GM12878 (cell line): Measurements from ENCODE around the gene THEM4. TPM values are rescaled to one million over a fixed set of nuclear protein-coding genes. Genes with fewer than 3 reads are reported as not detected.

Experiments used
- CEBPZ ChIP-seq: fragments of 150-350 bp; IDR thresholded peaks from 2 replicates; pipeline ENCODE4 v1.6.1; 2016; ENCODE audit warnings: low read depth, low read length
- GABPA ChIP-seq: IDR thresholded peaks from 2 replicates; pipeline ENCODE4 v1.6.1; 2014; ENCODE audit warnings: antibody characterized with exemption, low read depth, mild to moderate bottlenecking, inconsistent platforms
- NFYB ChIP-seq: IDR thresholded peaks from 2 replicates; pipeline ENCODE4 v1.6.1; 2011; ENCODE audit warnings: low read depth, mild to moderate bottlenecking, low read length, improper control_type of control experiment, moderate library complexity; ENCODE audit not compliant: insufficient read depth
- NR2F1 ChIP-seq: fragments of 450-650 bp; conservative IDR thresholded peaks from 2 replicates; pipeline ENCODE4 v1.6.1; 2017; ENCODE audit warnings: mild to moderate bottlenecking
- PAX5 ChIP-seq: IDR thresholded peaks from 2 replicates; pipeline ENCODE4 v1.6.1; 2011; ENCODE audit warnings: low read depth, low read length, borderline replicate concordance
- PBX3 ChIP-seq: IDR thresholded peaks from 2 replicates; pipeline ENCODE4 v1.6.1; 2011; ENCODE audit warnings: mild to moderate bottlenecking, low read depth, low read length, moderate library complexity; ENCODE audit not compliant: insufficient replicate concordance
- POLR2AphosphoS5 ChIP-seq: IDR thresholded peaks from 2 replicates; pipeline ENCODE4 v1.6.1; 2011; ENCODE audit warnings: mild to moderate bottlenecking, low read length, inconsistent platforms
- SMARCA5 ChIP-seq: fragments of 450-650 bp; IDR thresholded peaks from 2 replicates; pipeline ENCODE4 v1.6.1; 2017; ENCODE audit warnings: mild to moderate bottlenecking
- SPI1 ChIP-seq: IDR thresholded peaks from 2 replicates; pipeline ENCODE4 v1.6.1; 2011; ENCODE audit warnings: low read depth, mild to moderate bottlenecking, low read length, moderate library complexity, borderline replicate concordance; ENCODE audit not compliant: insufficient read depth
- SRF ChIP-seq, 2 experiments: IDR thresholded peaks; 2 replicates each; pipeline ENCODE4 v1.6.1; 2011; ENCODE audit warnings: low read depth in 2 of 2, low read length in 2 of 2, mild to moderate bottlenecking in 1 of 2, moderate library complexity in 1 of 2
- SUZ12 ChIP-seq: fragments of 200-600 bp; sonication (generic); IDR thresholded peaks from one replicate; pipeline ENCODE4 v1.6.1; 2018; ENCODE audit warnings: antibody characterized with exemption, mild to moderate bottlenecking; ENCODE audit not compliant: unreplicated experiment
- TAF1 ChIP-seq: IDR thresholded peaks from 2 replicates; pipeline ENCODE4 v1.6.1; 2011; ENCODE audit warnings: mild to moderate bottlenecking, low read depth, low read length, borderline replicate concordance
- TARDBP ChIP-seq: IDR thresholded peaks from 2 replicates; pipeline ENCODE4 v1.6.1; 2016; ENCODE audit warnings: borderline replicate concordance
- WRNIP1 ChIP-seq: IDR thresholded peaks from 2 replicates; pipeline ENCODE4 v1.6.1; 2011; ENCODE audit warnings: low read depth, low read length, improper control_type of control experiment, borderline replicate concordance
- YBX1 ChIP-seq: fragments of 450-650 bp; IDR thresholded peaks from 2 replicates; pipeline ENCODE4 v1.6.1; 2016; ENCODE audit warnings: antibody characterized with exemption
- ZNF384 ChIP-seq: IDR thresholded peaks from 2 replicates; pipeline ENCODE4 v1.6.1; 2012; ENCODE audit warnings: low read depth, mild to moderate bottlenecking, low read length, improper control_type of control experiment, borderline replicate concordance
- ZNF622 ChIP-seq: fragments of 450-650 bp; IDR thresholded peaks from 2 replicates; pipeline ENCODE4 v1.6.1; 2017; ENCODE audit warnings: mild to moderate bottlenecking, inconsistent platforms
- ZSCAN29 ChIP-seq: fragments of 450-650 bp; IDR thresholded peaks from 2 replicates; pipeline ENCODE4 v1.6.1; 2017; ENCODE audit warnings: mild to moderate bottlenecking, moderate library complexity
- polyA plus RNA-seq, 11 experiments: library from polyadenylated mRNA; depleted of rRNA in 4 of 11; unstranded in 6 of 11; stranded (reverse) in 5 of 11; fragments of >200 nt; fragmentation: Nextera tagmentation in 4 of 11; fragmentation: Illumina TruSeq in 1 of 11; extraction: Ambion mirVana in 4 of 11; extraction: Trizol in 1 of 11; gene quantifications; 1 replicate in 1 of 11; 2 replicates in 10 of 11; pipeline versions ENCODE4 v1.2.1 to v1.2.3, GENCODE V29; 2011 to 2016; ENCODE audit warnings: inconsistent platforms in 2 of 11, missing spikeins in 2 of 11, low read depth in 1 of 11
- total RNA-seq, 4 experiments: library from RNA; depleted of rRNA in 3 of 4; stranded (reverse); fragments of >200 nt in 3 of 4; fragmentation: Illumina TruSeq in 1 of 4; extraction: Trizol in 1 of 4; gene quantifications; 2 replicates each; pipeline versions ENCODE4 v1.2.1 to v1.2.3, GENCODE V29; 2013 to 2021
- TF ChIP-seq, protein P1 (sequence below): IDR thresholded peaks from 2 replicates; pipeline ENCODE4 v1.6.1; 2012; ENCODE audit warnings: mild to moderate bottlenecking, low read depth, low read length
- TF ChIP-seq, protein P2 (sequence below): fragments of 450-650 bp; IDR thresholded peaks from 2 replicates; pipeline ENCODE4 v1.6.1; 2017; ENCODE audit warnings: low read depth, mild to moderate bottlenecking, moderate library complexity
- TF ChIP-seq, protein P3 (sequence below): fragments of 450-650 bp; IDR thresholded peaks from 2 replicates; pipeline ENCODE4 v1.6.1; 2014; ENCODE audit warnings: mild to moderate bottlenecking

THEM4 gene
- total and polyA plus RNA-seq, 10 of the 15 experiments (the other 5 are each of a cell fraction or from before 2014, with no cell fraction given), result 3.4 to 30.8 (median 17.9) TPM

GRCh38 chr1:151920149-151920548, 10.8 kb upstream of the THEM4 start (continued):
- TF ChIP-seq NFYB (peak; percentile 28; the same call in 1 of the 2 replicates), PAX5 (no peak), SPI1 (peak; percentile 83), ZNF384 (no peak), TARDBP (no peak), SMARCA5 (no peak), TAF1 (peak; percentile 17; the same call in 1 of the 2 replicates), ZNF622 (no peak), NR2F1 (no peak), POLR2AphosphoS5 (0 out of 2 replicates have a peak, but pooled peaks have one; percentile 31), WRNIP1 (no peak), PBX3 (no peak), CEBPZ (no peak), YBX1 (no peak), GABPA (peak; percentile 70; the same call in 1 of the 2 replicates), SRF (IDR thresholded peaks at IDR 0.05; ENCODE audit: low read depth in 2 of 2, low read length in 2 of 2) (peak; percentile 64 to 93), ZSCAN29 (no peak), SUZ12 (no peak)
- TF ChIP-seq, protein P1, sequence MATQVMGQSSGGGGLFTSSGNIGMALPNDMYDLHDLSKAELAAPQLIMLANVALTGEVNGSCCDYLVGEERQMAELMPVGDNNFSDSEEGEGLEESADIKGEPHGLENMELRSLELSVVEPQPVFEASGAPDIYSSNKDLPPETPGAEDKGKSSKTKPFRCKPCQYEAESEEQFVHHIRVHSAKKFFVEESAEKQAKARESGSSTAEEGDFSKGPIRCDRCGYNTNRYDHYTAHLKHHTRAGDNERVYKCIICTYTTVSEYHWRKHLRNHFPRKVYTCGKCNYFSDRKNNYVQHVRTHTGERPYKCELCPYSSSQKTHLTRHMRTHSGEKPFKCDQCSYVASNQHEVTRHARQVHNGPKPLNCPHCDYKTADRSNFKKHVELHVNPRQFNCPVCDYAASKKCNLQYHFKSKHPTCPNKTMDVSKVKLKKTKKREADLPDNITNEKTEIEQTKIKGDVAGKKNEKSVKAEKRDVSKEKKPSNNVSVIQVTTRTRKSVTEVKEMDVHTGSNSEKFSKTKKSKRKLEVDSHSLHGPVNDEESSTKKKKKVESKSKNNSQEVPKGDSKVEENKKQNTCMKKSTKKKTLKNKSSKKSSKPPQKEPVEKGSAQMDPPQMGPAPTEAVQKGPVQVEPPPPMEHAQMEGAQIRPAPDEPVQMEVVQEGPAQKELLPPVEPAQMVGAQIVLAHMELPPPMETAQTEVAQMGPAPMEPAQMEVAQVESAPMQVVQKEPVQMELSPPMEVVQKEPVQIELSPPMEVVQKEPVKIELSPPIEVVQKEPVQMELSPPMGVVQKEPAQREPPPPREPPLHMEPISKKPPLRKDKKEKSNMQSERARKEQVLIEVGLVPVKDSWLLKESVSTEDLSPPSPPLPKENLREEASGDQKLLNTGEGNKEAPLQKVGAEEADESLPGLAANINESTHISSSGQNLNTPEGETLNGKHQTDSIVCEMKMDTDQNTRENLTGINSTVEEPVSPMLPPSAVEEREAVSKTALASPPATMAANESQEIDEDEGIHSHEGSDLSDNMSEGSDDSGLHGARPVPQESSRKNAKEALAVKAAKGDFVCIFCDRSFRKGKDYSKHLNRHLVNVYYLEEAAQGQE, result no peak
- TF ChIP-seq, protein P2, sequence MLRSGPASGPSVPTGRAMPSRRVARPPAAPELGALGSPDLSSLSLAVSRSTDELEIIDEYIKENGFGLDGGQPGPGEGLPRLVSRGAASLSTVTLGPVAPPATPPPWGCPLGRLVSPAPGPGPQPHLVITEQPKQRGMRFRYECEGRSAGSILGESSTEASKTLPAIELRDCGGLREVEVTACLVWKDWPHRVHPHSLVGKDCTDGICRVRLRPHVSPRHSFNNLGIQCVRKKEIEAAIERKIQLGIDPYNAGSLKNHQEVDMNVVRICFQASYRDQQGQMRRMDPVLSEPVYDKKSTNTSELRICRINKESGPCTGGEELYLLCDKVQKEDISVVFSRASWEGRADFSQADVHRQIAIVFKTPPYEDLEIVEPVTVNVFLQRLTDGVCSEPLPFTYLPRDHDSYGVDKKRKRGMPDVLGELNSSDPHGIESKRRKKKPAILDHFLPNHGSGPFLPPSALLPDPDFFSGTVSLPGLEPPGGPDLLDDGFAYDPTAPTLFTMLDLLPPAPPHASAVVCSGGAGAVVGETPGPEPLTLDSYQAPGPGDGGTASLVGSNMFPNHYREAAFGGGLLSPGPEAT, result no peak
- TF ChIP-seq, protein P3, sequence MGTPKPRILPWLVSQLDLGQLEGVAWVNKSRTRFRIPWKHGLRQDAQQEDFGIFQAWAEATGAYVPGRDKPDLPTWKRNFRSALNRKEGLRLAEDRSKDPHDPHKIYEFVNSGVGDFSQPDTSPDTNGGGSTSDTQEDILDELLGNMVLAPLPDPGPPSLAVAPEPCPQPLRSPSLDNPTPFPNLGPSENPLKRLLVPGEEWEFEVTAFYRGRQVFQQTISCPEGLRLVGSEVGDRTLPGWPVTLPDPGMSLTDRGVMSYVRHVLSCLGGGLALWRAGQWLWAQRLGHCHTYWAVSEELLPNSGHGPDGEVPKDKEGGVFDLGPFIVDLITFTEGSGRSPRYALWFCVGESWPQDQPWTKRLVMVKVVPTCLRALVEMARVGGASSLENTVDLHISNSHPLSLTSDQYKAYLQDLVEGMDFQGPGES, result no peak
